CD4-positive, alpha-beta T cell treated with Interleukin-17A for 1 hour (primary cell): ENCODE measurements around the gene NUP62CL.
A peak's percentile ranks its signal among the peaks of the same experiment; 100 is the strongest.
"Not testable (repeated sequence)": the region's sequence is repeated elsewhere in the genome, so short reads cannot be mapped to it uniquely, and the experiment has no call there.

Source experiments
- DNase-seq: peaks from one replicate; pipeline ENCODE4 v3.0.0-alpha.2; 2020

Gene NUP62CL, protein sequence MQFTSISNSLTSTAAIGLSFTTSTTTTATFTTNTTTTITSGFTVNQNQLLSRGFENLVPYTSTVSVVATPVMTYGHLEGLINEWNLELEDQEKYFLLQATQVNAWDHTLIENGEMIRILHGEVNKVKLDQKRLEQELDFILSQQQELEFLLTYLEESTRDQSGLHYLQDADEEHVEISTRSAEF

DNA sequence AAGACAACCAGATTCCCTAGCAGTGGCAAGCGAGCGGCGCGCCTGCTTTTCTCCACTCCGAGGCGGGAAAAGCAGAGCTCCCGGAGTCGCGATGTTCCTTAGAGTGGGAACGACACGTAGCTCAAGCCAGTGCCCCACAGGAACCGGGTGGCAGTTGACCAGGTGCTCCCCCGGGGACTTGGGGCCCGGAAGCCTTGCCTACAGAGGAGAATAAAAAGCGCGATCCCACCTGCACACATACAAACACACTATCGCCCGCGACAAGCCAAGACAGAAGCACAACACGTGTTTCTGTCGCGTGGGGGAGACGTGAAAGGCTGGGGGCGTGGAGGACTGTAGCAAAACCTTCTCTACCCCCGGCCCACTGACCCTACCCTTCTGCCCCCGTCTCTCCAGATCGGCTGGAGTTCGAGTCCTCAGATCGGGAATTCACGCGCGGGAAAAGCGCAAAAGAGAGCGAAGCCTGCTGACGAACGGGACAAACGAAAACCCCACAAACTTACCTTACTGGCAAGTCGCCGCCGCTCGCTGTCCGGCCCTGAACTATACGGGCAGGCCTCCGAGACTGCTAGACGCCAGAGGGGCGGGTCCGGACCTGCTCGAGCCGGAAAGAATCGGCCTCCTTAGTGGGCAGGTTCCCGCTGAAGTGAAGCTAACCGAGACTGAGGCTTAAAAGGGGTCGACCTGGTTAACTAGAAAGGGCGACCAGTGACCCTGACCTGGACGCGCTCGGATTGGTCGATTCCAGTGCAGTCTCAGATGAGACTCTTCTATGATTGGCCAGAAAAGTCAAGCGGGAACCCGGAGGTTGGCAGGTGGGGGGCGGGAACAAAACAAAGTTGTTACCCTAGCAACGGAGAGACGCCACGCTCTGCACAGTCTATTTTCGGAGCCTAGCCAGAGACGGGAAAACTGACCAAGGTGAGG lies at the start of gene NUP62CL, which contains the start of gene DNAAF6:
NUP62CL (minus strand) TSS at position 664 of the 927 bp plus-strand sequence. CDS start 31,287 bp downstream, outside the sequence.
DNAAF6 (plus strand) TSS at position 842 of the 927 bp plus-strand sequence. CDS start 6,265 bp downstream, outside the sequence.
- peak; percentile 86 for DNase-seq

DNA sequence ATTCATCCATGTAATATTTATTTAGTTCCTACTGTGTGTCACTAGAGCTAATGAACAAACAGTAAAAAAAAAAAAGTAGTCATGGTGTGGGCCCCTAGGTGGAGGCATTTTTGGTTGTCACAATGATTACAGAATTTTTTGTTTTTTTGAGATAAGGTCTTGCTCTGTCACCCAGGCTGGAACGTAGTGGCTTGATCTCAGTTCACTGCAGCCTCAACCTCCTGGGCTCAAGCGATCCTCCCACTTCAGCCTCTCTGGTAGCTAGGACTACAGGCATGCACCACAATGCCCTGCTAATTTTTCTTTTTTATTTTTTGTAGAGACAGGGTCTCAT lies 22.2 kb upstream of the NUP62CL start:
- DNase-seq = no peak

DNA sequence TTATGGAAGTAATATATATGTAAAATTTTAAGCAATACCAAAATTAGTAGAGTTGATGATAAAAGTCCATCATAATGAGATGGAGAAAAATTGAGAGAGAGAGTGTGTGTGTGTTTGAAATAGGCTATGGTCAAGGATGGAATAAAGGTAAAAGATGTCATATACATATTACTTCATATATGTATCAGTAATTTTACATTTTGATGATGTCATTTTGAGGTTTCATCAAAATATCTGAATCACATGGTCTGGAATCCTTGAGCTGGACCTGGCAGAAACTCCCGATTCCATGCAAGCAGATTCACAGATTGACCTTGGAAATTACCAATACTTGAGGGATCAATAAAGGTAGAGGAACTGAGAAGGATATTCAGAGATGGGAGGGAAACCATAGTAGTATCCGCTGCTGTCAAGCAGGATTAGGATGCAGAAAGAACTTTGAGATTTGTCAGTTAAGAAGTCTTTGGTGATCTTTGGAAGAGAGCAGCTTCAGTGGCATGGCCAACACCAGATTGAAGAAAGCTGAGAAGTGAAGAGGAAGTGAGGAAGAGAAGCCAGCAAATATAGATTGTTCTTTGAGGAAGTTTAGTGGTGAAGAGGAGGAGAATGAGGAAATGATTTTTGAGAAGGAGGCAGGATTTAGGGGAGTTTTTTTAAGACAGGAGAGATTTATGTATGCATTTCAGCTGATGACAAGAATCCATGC lies 21.7 kb upstream of the NUP62CL start:
- DNase-seq = no peak

- no peak for DNase-seq
Observed at GRCh38 chrX:107226757-107227156, 20.5 kb upstream of the NUP62CL start.

DNA sequence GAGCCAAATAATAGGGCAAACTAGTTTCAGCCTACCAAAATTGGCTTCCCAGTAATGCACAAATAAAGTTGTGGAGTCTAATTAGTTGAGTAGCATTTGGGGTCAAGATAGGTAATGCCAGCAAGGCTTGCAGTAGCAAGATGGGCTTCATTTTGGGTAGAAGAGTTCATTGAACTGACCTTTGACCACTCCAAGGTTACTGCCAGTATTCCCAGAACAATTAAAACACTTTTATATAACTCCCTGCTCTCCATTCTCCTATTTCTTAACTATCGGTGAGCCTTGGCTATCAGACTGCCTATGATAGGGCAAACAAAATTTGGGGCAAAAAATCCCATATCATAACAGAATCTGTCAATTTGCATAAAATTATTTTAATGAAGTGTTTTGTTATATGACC lies 7.2 kb upstream of the NUP62CL start:
- DNase-seq = no peak

DNA sequence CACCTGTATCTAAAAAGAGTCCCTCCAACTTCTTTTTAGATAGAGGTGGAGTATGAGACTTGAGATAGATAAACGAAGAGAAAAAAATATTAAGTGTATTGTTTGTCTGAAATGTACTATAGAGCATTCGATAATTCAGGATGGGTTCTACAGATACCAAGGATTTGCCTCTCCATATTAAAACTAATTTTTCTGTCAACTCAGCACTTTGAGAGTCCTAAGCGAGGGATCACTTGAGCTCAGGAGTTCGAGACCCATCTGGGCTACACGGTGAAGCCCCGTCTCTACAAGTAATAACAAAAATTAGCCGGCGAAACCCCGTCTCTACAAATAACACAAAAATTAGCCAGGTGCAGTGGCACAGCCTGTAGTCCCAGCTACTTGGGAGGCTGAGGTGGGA lies 1.7 kb upstream of the NUP62CL start:
- DNase-seq = no peak

- DNase-seq = no peak
Observed at GRCh38 chrX:107207089-107207488, 856 bp upstream of the NUP62CL start.

GRCh38 chrX:107206697-107207065 lies 448 bp upstream of the NUP62CL start:
- DNase-seq = no peak

DNA sequence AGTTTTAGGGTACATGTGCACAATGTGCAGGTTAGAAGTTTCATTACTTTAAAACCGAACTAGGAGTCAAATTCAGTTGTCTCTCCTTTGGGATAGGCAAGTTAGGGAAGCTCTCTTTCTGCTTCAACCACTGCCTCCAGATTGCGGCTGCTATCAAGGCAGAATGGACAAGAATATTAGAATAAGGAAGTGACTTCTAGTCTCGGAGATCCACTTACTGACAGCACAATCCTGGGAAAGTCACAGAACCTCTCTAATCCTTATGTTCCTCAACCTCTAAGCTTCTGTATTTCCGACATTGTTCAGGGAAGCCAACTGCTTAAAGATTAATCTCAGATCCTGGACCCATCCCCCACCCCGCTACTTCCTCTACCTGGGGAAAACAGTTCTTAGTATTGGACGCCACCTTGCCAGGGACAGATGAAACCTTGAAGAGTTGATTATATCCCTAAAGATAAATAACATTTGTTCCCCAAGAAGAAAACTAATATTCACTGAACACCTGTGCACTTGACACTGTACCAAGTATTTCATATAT lies 2.1 kb downstream of the NUP62CL start:
- no peak for DNase-seq

- no peak for DNase-seq
Observed at GRCh38 chrX:107199491-107199890, 6.7 kb downstream of the NUP62CL start.

DNA sequence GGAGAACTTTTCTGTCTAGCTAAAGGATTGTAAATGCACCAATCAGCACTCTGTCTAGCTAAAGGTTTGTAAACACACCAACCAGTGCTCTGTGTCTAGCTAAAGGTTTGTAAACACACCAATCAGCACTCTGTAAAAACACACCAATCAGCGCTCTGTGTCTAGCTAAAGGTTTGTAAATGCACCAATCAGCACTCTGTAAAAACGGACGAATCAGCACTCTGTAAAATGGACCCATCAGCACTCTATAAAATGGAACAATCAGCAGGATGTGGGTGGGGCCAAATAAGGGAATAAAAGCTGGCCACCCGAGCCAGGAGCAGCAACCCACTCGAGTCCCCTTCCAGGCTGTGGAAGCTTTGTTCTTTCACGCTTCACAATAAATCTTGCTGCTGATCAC lies 8.2 kb downstream of the NUP62CL start:
- not testable (repeated sequence) for DNase-seq

DNA sequence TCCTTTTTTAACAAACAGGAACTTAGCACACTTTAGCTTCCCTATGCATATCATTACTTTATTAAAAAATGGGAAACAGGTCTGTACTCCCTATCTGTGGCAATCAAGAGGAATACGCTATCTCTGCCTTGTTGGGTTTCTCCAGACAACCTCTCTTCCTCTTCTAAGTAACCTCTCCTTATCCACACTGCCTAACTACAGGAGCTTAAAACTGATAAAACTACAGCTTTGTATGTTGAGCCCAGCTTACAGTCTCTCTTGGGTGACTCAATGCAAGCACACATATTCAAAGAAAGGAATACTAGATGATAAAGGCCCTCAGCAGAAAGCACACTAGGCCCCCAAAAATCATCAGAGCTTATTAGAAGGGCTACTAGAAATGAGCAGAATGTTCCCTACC lies 8.9 kb downstream of the NUP62CL start:
- no peak for DNase-seq

GRCh38 chrX:107171369-107172102 lies 34.7 kb downstream of the NUP62CL start:
- no peak for DNase-seq

DNA sequence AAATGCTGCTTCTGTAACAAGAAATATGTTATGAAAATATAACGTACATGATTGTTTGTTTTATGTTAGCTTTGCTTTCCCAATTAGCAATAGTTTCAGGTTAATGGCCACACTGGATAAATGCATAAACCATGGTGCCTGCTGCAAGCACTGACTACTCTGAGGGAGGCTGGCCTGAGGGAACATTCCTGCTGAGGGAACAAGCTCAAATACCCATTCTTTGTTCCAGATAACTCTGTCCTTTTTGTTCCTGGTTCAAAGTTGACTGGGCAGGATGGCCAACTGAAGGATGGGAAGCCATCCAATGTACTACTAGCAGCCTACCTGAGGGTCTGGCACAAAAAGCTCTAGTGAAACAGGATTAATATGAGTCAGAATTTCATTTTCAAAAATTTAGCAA lies 37.5 kb downstream of the NUP62CL start:
- DNase-seq = no peak

- DNase-seq = no peak
Observed at GRCh38 chrX:107168257-107168656, 38.0 kb downstream of the NUP62CL start.

DNA sequence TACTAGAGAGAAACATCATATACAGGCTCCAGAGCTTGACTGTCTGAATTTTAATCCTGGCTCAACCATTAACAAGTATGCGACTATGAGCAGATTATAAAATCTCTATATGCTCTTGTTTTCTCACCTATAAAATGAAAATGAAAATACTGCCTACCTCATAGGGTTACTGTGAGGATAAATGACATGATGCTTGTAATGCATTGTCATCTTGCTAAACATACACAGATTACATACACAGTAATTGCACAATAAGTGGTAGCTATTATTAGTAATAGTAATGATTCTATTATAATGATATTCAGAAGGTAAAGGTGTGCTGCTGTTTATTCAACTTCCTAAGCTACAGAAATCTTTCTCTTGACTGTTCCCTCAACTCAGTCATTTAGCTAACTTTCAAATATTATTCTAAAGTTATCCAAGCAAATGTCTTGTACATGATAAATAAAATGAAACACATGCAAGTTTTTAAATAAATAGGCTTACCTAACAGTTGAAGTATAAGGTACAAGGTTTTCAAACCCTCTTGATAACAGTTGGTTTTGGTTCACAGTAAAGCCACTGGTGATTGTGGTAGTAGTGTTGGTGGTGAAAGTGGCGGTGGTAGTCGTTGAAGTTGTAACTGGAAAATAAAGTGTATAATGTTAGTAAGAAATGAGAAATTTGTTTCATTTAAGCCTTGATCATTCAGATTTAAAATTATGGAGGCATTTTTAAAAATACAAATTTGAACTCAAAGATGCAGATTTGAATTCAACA lies 38.9 kb downstream of the NUP62CL start:
- no peak for DNase-seq

GRCh38 chrX:107157618-107158017 lies 48.6 kb downstream of the NUP62CL start:
- not testable (repeated sequence) for DNase-seq

DNA sequence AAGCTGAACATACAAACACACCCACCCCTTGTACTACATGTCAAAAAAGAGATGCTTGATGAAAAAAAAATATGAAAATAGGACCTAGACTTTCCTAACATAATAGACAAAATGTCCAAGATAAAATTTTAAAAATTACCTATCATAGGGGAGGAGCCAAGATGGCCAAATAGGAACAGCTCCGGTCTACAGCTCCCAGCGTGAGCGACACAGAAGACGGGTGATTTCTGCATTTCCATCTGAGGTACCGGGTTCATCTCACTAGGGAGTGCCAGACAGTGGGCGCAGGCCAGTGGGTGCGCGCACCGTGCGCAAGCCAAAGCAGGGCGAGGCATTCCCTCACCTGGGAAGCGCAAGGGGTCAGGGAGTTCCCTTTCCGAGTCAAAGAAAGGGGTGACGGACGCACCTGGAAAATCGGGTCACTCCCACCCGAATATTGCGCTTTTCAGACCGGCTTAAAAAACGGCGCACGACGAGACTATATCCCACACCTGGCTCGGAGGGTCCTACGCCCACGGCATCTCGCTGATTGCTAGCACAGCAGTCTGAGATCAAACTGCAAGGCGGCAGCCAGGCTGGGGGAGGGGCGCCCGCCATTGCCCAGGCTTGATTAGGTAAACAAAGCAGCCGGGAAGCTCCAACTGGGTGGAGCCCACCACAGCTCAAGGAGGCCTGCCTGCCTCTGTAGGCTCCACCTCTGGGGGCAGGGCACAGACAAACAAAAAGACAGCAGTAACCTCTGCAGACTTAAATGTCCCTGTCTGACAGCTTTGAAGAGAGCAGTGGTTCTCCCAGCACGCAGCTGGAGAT lies 50.4 kb downstream of the NUP62CL start:
- not testable (repeated sequence) for DNase-seq

DNA sequence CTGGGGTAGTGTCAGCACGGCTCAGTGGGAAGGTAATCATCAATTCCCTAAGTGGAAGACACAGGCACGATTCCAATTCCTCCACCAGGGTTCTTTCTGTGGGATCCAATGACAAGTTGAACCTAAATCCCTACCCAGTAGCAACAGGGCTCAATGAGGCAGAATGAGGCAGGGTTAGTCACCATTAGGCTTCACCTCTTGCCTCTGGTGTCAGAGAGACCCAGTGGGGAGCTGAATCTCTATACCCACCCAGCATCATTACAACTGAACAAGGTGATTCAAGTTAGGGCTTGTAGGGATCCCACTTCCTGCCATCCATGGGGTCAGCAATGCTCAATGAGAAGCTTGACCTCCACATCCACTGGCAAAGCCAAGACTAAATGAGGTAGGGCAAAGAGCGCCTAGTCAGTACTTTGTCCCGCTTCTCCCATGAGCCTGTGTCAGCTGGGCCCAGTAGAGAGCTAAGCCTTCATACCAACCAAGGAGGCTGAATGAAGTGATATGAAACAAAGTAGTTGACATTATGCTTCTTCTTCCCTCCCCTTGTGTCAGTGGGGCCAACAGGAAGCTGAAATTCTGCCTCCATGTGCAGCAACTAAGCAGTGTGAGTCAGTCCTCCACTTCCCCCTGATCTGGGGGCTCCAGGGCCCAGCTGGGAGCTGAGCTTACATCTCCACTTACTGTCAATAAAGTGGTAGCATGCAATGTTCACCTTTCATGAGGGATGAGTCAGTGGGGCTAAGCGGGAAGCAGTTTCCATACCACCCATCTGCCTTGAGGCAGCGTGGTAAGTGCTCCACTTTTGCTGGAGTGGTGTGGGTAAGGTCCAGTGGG lies 51.2 kb downstream of the NUP62CL start:
- no peak for DNase-seq

GRCh38 chrX:107153005-107153404 lies 53.2 kb downstream of the NUP62CL start:
- DNase-seq = no peak
